IPS-20b (cell line): ENCODE results near the gene TGFB1I1.
A peak's percentile ranks its signal among the peaks of the same experiment; 100 is the strongest.
"Not testable (repeated sequence)": the region's sequence is repeated elsewhere in the genome, so short reads cannot be mapped to it uniquely, and the experiment has no call there.

Source experiments
- H3K27ac ChIP-seq: one replicate; pipeline ENCODE4 v1.5.1; 2013; ENCODE audit warnings: low read length
- H3K27me3 ChIP-seq: 2 replicates; pipeline ENCODE4 v1.6.1; 2013; ENCODE audit warnings: mild to moderate bottlenecking, low read length, inconsistent platforms; ENCODE audit not compliant: insufficient read depth
- H3K36me3 ChIP-seq: 2 replicates; pipeline ENCODE4 v1.6.1; 2013; ENCODE audit warnings: low read depth, mild to moderate bottlenecking, inconsistent platforms, low read length, moderate library complexity; ENCODE audit not compliant: insufficient read depth
- H3K4me1 ChIP-seq: 2 replicates; pipeline ENCODE4 v1.6.1; 2013; ENCODE audit warnings: mild to moderate bottlenecking, control low read depth, inconsistent platforms, low read length, moderate library complexity; ENCODE audit not compliant: insufficient read depth
- H3K4me3 ChIP-seq: 2 replicates; pipeline ENCODE4 v1.5.1; 2013; ENCODE audit warnings: mild to moderate bottlenecking, low read length, inconsistent platforms
- H3K9ac ChIP-seq: 2 replicates; pipeline ENCODE4 v1.6.1; 2013; ENCODE audit warnings: low read depth, mild to moderate bottlenecking, inconsistent platforms, low read length, moderate library complexity
- H3K9me3 ChIP-seq: 2 replicates; pipeline ENCODE4 v1.6.1; 2013; ENCODE audit warnings: mild to moderate bottlenecking, low read depth, low read length, inconsistent platforms; ENCODE audit not compliant: insufficient read depth

Gene TGFB1I1

GRCh38 chr16:31498493-31498892, 26.5 kb downstream of the TGFB1I1 start:
- Histone ChIP-seq H3K4me3 (no peak overlapping the region), H3K4me1 (peaks cover 7% of the 10 kb centered on the region; the same call in 1 of the 2 replicates), H3K36me3 (peaks cover 24% of the 10 kb centered on the region; the same call in 1 of the 2 replicates), H3K27me3 (no peaks in the 10 kb centered on the region), H3K9me3 (no peaks in the 10 kb centered on the region), H3K9ac (no peak overlapping the region), H3K27ac (no peak overlapping the region)

- Histone ChIP-seq H3K4me3 (no peak overlapping the region), H3K27ac (no peak overlapping the region), H3K4me1 (peaks cover 7% of the 10 kb centered on the region; the same call in 1 of the 2 replicates), H3K27me3 (no peaks in the 10 kb centered on the region), H3K9me3 (no peaks in the 10 kb centered on the region), H3K36me3 (peaks cover 24% of the 10 kb centered on the region; the same call in 1 of the 2 replicates), H3K9ac (no peak overlapping the region)
Observed at GRCh38 chr16:31499928-31500327, 28.0 kb downstream of the TGFB1I1 start.

- no peaks in the 10 kb centered on the region for H3K27me3 ChIP-seq
- H3K4me1 ChIP-seq, result peaks cover 7% of the 10 kb centered on the region; the same call in 1 of the 2 replicates
- H3K9me3 ChIP-seq, result no peaks in the 10 kb centered on the region
- no peak overlapping the region for H3K9ac ChIP-seq
- peak overlapping the region; percentile 28; the same call in 1 of the 2 replicates for H3K4me3 ChIP-seq
- H3K36me3 ChIP-seq, result peaks cover 27% of the 10 kb centered on the region
- no peak overlapping the region for H3K27ac ChIP-seq
Observed at GRCh38 chr16:31501226-31501965, 29.4 kb downstream of the TGFB1I1 start.

- Histone ChIP-seq H3K27me3 (no peaks in the 10 kb centered on the region), H3K9ac (no peak overlapping the region), H3K27ac (no peak overlapping the region), H3K4me1 (peaks cover 8% of the 10 kb centered on the region; the same call in 1 of the 2 replicates), H3K9me3 (no peaks in the 10 kb centered on the region), H3K4me3 (peak overlapping the region; percentile 28; the same call in 1 of the 2 replicates), H3K36me3 (peaks cover 27% of the 10 kb centered on the region)
Observed at GRCh38 chr16:31501966-31502348, 30.0 kb downstream of the TGFB1I1 start.

- Histone ChIP-seq H3K27ac (no peak overlapping the region), H3K4me3 (no peak overlapping the region), H3K4me1 (peaks cover 12% of the 10 kb centered on the region; the same call in 1 of the 2 replicates), H3K9ac (no peak overlapping the region), H3K36me3 (peaks cover 27% of the 10 kb centered on the region), H3K9me3 (no peaks in the 10 kb centered on the region), H3K27me3 (no peaks in the 10 kb centered on the region)
Observed at GRCh38 chr16:31502981-31503380, 31.0 kb downstream of the TGFB1I1 start.

GRCh38 chr16:31503555-31503954, 31.6 kb downstream of the TGFB1I1 start:
- Histone ChIP-seq H3K36me3 (peaks cover 25% of the 10 kb centered on the region), H3K4me1 (peaks cover 12% of the 10 kb centered on the region; the same call in 1 of the 2 replicates)
- H3K27ac ChIP-seq, H3K27me3 ChIP-seq, H3K9ac ChIP-seq, H3K4me3 ChIP-seq, H3K9me3 ChIP-seq: not testable (repeated sequence)

DNA sequence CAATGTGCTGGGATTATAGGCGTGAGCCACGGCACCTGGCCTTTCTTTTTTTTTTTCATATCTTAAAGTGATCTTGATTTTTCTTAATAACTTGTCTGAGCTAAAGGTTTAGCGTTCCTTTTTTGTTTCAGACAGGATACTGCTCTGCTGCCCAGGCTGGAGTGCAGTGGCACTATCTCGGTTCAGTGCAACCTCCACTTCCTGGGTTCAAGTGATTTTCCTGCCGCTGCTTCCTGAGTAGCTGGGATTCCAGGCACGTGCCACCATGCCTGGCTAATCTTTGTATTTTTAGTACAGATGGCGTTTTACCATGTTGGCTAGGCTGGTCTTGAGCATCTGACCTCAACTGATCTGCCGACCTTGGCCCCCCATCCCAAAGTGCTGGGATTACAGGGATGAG, 32.2 kb downstream of the TGFB1I1 start:
- H3K4me1 ChIP-seq, result peaks cover 16% of the 10 kb centered on the region; the same call in 1 of the 2 replicates
- no peaks in the 10 kb centered on the region for H3K9me3 ChIP-seq
- H3K9ac ChIP-seq, result no peak overlapping the region
- H3K27me3 ChIP-seq, result no peaks in the 10 kb centered on the region
- H3K36me3 ChIP-seq, result peaks cover 19% of the 10 kb centered on the region; the same call in 1 of the 2 replicates
- H3K4me3 ChIP-seq, result no peak overlapping the region
- no peak overlapping the region for H3K27ac ChIP-seq

GRCh38 chr16:31505483-31505882, 33.5 kb downstream of the TGFB1I1 start:
- no peak overlapping the region for H3K4me3 ChIP-seq
- peaks cover 9% of the 10 kb centered on the region; the same call in 1 of the 2 replicates for H3K36me3 ChIP-seq
- H3K9ac ChIP-seq, result no peak overlapping the region
- no peaks in the 10 kb centered on the region for H3K27me3 ChIP-seq
- H3K9me3 ChIP-seq, result no peaks in the 10 kb centered on the region
- H3K4me1 ChIP-seq, result peaks cover 16% of the 10 kb centered on the region; the same call in 1 of the 2 replicates
- H3K27ac ChIP-seq, result no peak overlapping the region

DNA sequence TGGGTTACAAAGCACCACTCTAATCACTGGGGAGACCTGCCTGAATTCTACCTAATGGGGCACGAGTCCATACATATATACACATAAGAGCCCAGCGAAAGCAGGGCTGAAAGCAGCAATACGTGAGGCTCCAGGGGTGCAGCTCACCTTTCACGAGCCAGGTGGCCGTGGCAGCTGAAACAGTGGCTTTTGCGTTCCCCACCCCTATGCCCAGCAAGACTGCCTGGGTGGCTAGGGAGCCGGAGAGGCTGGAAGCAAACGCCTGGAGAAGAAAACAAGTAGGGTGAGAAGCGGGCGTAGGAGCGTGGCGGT, 35.6 kb downstream of the TGFB1I1 start:
- no peaks in the 10 kb centered on the region for H3K9me3 ChIP-seq
- H3K4me1 ChIP-seq, result peaks cover 9% of the 10 kb centered on the region; the same call in 1 of the 2 replicates
- peak overlapping the region; percentile 73 for H3K27ac ChIP-seq
- H3K27me3 ChIP-seq, result 0 out of 2 replicates have a peak, but pooled peaks cover 4% of the 10 kb centered on the region
- H3K4me3 ChIP-seq, result peak overlapping the region; percentile 97
- peak overlapping the region; percentile 96 for H3K9ac ChIP-seq
- peaks cover 9% of the 10 kb centered on the region; the same call in 1 of the 2 replicates for H3K36me3 ChIP-seq

- Histone ChIP-seq H3K27ac (peak within 1 kb of the TSS; percentile 73), H3K36me3 (peaks cover 9% of the 10 kb centered on the region; the same call in 1 of the 2 replicates), H3K27me3 (0 out of 2 replicates have a peak, but pooled peaks cover 9% of the 10 kb centered on the region), H3K9me3 (no peaks in the 10 kb centered on the region), H3K9ac (peak within 1 kb of the TSS; percentile 96), H3K4me1 (peaks cover 9% of the 10 kb centered on the region; the same call in 1 of the 2 replicates), H3K4me3 (peak within 1 kb of the TSS; percentile 97)
Observed at GRCh38 chr16:31507929-31508705, 36.2 kb downstream of the TGFB1I1 start, which contains the start of gene RUSF1. Gene RUSF1, minus strand, starts transcription at chr16:31508391. Its CDS starts 18 bp downstream, at chr16:31508373.

GRCh38 chr16:31508706-31509195, 36.8 kb downstream of the TGFB1I1 start:
- no peaks in the 10 kb centered on the region for H3K9me3 ChIP-seq
- H3K27ac ChIP-seq, result peak overlapping the region; percentile 9
- peak overlapping the region; percentile 97 for H3K4me3 ChIP-seq
- 0 out of 2 replicates have a peak, but pooled peaks cover 9% of the 10 kb centered on the region for H3K27me3 ChIP-seq
- H3K36me3 ChIP-seq, result peaks cover 9% of the 10 kb centered on the region; the same call in 1 of the 2 replicates
- H3K4me1 ChIP-seq, result peaks cover 9% of the 10 kb centered on the region; the same call in 1 of the 2 replicates
- H3K9ac ChIP-seq, result peak overlapping the region; percentile 96
